HepG2 (cell line): ENCODE data around the gene ULBP1. TPM values are rescaled to one million over a fixed set of nuclear protein-coding genes. Genes with fewer than 3 reads are reported as not detected.

ENCODE experiments used
- MBD4 ChIP-seq: IDR thresholded peaks from 2 replicates; pipeline ENCODE4 v1.6.1; 2012; ENCODE audit warnings: low read length, inconsistent platforms, borderline replicate concordance
- MED8 ChIP-seq: sonication (generic); formaldehyde crosslinking; IDR thresholded peaks from 2 replicates; pipeline ENCODE4 v1.8.1; 2023; ENCODE audit warnings: mild to moderate bottlenecking, missing genetic modification reagents; ENCODE audit not compliant: insufficient replicate concordance
- NFKBIZ ChIP-seq: IDR thresholded peaks from 2 replicates; pipeline ENCODE4 v1.6.1; 2018; ENCODE audit warnings: missing genetic modification reagents, missing compliant biosample characterization
- PHF8 ChIP-seq: sonication (generic); formaldehyde crosslinking; IDR thresholded peaks from 2 replicates; pipeline ENCODE4 v1.5.0; 2020; ENCODE audit warnings: missing genetic modification reagents
- TBL1XR1 ChIP-seq: fragments of 150-350 bp; IDR thresholded peaks from 2 replicates; pipeline ENCODE4 v1.6.1; 2014; ENCODE audit warnings: borderline replicate concordance, low read length; ENCODE audit not compliant: partially characterized antibody
- ZBTB37 ChIP-seq: sonication (generic); formaldehyde crosslinking; IDR thresholded peaks from 2 replicates; pipeline ENCODE4 v1.4.0; 2020; ENCODE audit warnings: mild to moderate bottlenecking, missing genetic modification reagents
- ZNF362 ChIP-seq: sonication (generic); formaldehyde crosslinking; IDR thresholded peaks from 2 replicates; pipeline ENCODE4 v1.4.0; 2020; ENCODE audit warnings: missing genetic modification reagents, mild to moderate bottlenecking, borderline replicate concordance
- ZNF367 ChIP-seq: sonication (generic); formaldehyde crosslinking; IDR thresholded peaks from 2 replicates; pipeline ENCODE4 v1.4.0; 2020; ENCODE audit warnings: missing genetic modification reagents, borderline replicate concordance
- ZNF564 ChIP-seq: sonication (generic); formaldehyde crosslinking; IDR thresholded peaks from 2 replicates; pipeline ENCODE4 v1.8.1; 2023; ENCODE audit warnings: mild to moderate bottlenecking, missing genetic modification reagents
- ZNF597 ChIP-seq: sonication (generic); formaldehyde crosslinking; IDR thresholded peaks from 2 replicates; pipeline ENCODE4 v1.5.0; 2020; ENCODE audit warnings: missing genetic modification reagents
- ZNF605 ChIP-seq: sonication (generic); formaldehyde crosslinking; IDR thresholded peaks from 2 replicates; pipeline ENCODE4 v1.8.0; 2022; ENCODE audit warnings: mild to moderate bottlenecking, missing genetic modification reagents
- ZNF644 ChIP-seq: IDR thresholded peaks from 2 replicates; pipeline ENCODE4 v1.6.1; 2016; ENCODE audit warnings: low read depth
- ZNF747 ChIP-seq: sonication (generic); formaldehyde crosslinking; IDR thresholded peaks from 2 replicates; pipeline ENCODE4 v1.8.1; 2023; ENCODE audit warnings: missing genetic modification reagents, mild to moderate bottlenecking, borderline replicate concordance
- ZSCAN25 ChIP-seq: sonication (generic); formaldehyde crosslinking; IDR thresholded peaks from 2 replicates; pipeline ENCODE4 v1.8.0; 2022; ENCODE audit warnings: mild to moderate bottlenecking, missing genetic modification reagents
- polyA plus RNA-seq, 8 experiments: library from polyadenylated mRNA; depleted of rRNA in 3 of 8; stranded (reverse) in 7 of 8; unstranded in 1 of 8; fragments of >200 nt; fragmentation: Illumina TruSeq in 4 of 8; extraction: Trizol in 4 of 8; gene quantifications; 2 replicates each; pipeline versions ENCODE4 v1.2.1 to v1.2.3, GENCODE V29; 2011 to 2016; ENCODE audit warnings: low read depth in 4 of 8, missing spikeins in 1 of 8, mixed read lengths in 1 of 8; ENCODE audit not compliant: insufficient read depth in 1 of 8
- total RNA-seq, 5 experiments: library from RNA; depleted of rRNA; stranded (reverse); fragments of >200 nt; fragmentation: Illumina TruSeq; extraction: Trizol; gene quantifications; 2 replicates each; pipeline ENCODE4 v1.2.3, GENCODE V29; 2016; ENCODE audit warnings: low read depth in 1 of 5
- TF ChIP-seq, protein P1 (sequence below): sonication (generic); formaldehyde crosslinking; IDR thresholded peaks from 2 replicates; pipeline ENCODE4 v1.4.0; 2020; ENCODE audit warnings: mild to moderate bottlenecking, missing genetic modification reagents

ULBP1 gene
- total and polyA plus RNA-seq, 2 of the 13 experiments (the other 11 are each of a cell fraction or from before 2014, with no cell fraction given), result 0.04 to 0.09 TPM

GRCh38 chr6:150004783-150005717 lies 41.3 kb downstream of the ULBP1 start (continued):
- no peak for TF ChIP-seq ZNF597 (CRISPR knock-in tag)
- no peak for TF ChIP-seq TBL1XR1
- no peak for TF ChIP-seq ZNF644 (CRISPR knock-in tag)
- TF ChIP-seq MED8, result peak; percentile 33
- peak; percentile 57 for TF ChIP-seq PHF8 (CRISPR knock-in tag)
- TF ChIP-seq ZNF362 (CRISPR knock-in tag), result no peak; the same call in 1 of the 2 replicates
- TF ChIP-seq ZBTB37 (CRISPR knock-in tag), result no peak
- TF ChIP-seq, protein P1, sequence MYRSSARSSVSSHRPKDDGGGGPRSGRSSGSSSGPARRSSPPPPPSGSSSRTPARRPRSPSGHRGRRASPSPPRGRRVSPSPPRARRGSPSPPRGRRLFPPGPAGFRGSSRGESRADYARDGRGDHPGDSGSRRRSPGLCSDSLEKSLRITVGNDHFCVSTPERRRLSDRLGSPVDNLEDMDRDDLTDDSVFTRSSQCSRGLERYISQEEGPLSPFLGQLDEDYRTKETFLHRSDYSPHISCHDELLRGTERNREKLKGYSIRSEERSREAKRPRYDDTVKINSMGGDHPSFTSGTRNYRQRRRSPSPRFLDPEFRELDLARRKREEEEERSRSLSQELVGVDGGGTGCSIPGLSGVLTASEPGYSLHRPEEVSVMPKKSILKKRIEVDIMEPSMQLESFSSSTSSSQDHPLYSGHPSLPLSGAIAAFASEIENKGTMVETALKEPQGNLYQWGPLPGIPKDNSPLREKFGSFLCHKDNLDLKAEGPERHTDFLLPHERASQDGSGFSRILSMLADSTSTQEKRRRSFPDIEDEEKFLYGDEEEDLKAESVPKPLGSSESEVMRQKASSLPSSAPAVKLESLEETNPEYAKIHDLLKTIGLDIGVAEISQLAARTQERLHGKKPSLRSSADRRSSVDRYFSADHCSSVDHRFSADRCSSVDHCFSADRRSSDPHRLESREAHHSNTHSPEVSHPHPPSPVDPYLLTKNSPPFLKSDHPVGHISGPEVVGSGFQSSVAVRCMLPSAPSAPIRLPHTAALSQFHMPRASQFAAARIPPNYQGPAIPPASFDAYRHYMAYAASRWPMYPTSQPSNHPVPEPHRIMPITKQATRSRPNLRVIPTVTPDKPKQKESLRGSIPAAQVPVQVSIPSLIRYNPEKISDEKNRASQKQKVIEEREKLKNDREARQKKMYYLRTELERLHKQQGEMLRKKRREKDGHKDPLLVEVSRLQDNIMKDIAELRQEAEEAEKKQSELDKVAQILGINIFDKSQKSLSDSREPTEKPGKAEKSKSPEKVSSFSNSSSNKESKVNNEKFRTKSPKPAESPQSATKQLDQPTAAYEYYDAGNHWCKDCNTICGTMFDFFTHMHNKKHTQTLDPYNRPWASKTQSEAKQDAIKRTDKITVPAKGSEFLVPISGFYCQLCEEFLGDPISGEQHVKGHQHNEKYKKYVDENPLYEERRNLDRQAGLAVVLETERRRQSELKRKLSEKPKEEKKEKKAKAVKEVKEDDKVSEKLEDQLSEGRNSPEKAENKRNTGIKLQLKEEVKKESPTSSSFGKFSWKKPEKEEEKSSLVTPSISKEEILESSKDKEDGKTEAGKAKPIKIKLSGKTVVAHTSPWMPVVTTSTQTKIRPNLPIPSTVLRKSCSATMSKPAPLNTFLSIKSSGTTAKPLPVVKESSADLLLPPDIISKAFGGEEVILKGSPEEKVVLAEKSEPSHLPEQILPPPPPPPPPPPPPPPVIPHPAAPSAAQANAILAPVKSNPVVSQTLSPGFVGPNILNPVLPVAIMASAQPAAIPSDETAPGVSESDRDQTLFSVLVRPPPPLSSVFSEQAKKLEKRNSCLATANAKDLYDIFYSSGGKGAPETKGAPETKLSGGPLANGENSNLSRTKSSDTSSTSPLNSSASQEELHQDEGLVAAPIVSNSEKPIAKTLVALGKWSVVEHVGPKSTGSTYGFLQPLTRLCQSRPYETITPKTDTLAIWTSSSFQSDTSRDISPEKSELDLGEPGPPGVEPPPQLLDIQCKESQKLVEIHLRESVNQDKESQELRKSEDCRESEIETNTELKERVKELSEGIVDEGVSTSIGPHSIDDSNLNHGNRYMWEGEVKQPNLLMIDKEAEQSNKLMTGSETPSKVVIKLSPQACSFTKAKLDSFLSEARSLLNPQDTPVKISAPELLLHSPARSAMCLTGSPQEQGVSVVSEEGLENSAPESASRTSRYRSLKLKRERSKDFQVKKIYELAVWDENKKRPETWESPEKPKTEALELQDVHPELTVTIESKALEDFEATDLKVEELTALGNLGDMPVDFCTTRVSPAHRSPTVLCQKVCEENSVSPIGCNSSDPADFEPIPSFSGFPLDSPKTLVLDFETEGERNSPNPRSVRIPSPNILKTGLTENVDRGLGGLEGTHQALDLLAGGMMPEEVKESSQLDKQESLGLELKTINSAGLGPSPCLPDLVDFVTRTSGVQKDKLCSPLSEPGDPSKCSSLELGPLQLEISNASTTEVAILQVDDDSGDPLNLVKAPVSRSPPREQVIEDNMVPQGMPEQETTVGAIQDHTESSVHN (CRISPR knock-in tag), result no peak
- no peak; the same call in 1 of the 2 replicates for TF ChIP-seq ZSCAN25 (CRISPR knock-in tag)
- TF ChIP-seq ZNF747 (CRISPR knock-in tag), result 0 out of 2 replicates have a peak, but pooled peaks have one; percentile 45
- TF ChIP-seq ZNF367, result no peak
- no peak for TF ChIP-seq MBD4
- 0 out of 2 replicates have a peak, but pooled peaks have one; percentile 35 for TF ChIP-seq ZNF564 (CRISPR knock-in tag)
- no peak for TF ChIP-seq NFKBIZ (CRISPR knock-in tag)
- peak; percentile 74 for TF ChIP-seq ZNF605 (CRISPR knock-in tag)
